Retinal pigment epithelial cell (primary cell): ENCODE data around the gene PRM3.
A peak's percentile ranks its signal among the peaks of the same experiment; 100 is the strongest.

ENCODE experiments used
- DNase-seq: peaks from one replicate; pipeline ENCODE4 v3.0.0-alpha.2; 2010; ENCODE audit warnings: low read depth
- H3K4me3 ChIP-seq: 2 replicates; pipeline ENCODE4 v1.5.1; 2011; ENCODE audit warnings: mild to moderate bottlenecking, low read length, control low read depth, moderate library complexity
- CTCF ChIP-seq: conservative IDR thresholded peaks from 2 replicates; pipeline ENCODE4 v1.5.1; 2011; ENCODE audit warnings: low read depth, low read length, control low read depth, inconsistent platforms

PRM3 gene

GRCh38 chr16:11262915-11263314 lies 10.5 kb downstream of the PRM3 start:
- H3K4me3 ChIP-seq: no peak overlapping the region
- no peak for DNase-seq
- no peak for TF ChIP-seq CTCF

GRCh38 chr16:11260596-11260966 lies 12.8 kb downstream of the PRM3 start:
- no peak for TF ChIP-seq CTCF
- no peak overlapping the region for H3K4me3 ChIP-seq
- DNase-seq: no peak

GRCh38 chr16:11259655-11260595 lies 13.5 kb downstream of the PRM3 start:
- H3K4me3 ChIP-seq: no peak overlapping the region
- DNase-seq: no peak
- no peak for TF ChIP-seq CTCF

- no peak overlapping the region for H3K4me3 ChIP-seq
- no peak for TF ChIP-seq CTCF
- DNase-seq: no peak
Observed at GRCh38 chr16:11258553-11259492, 14.6 kb downstream of the PRM3 start.

- DNase-seq: peak; percentile 39
- peak; percentile 88 for TF ChIP-seq CTCF
- H3K4me3 ChIP-seq: peak overlapping the region; percentile 83
Observed at GRCh38 chr16:11257131-11257938, 16.1 kb downstream of the PRM3 start.

- no peak for TF ChIP-seq CTCF
- DNase-seq: no peak
- H3K4me3 ChIP-seq: peak overlapping the region; percentile 83
Observed at GRCh38 chr16:11256661-11257130, 16.7 kb downstream of the PRM3 start.
